ENCODE measurements around the gene ACAP3.

The ACAP3 gene

GRCh38 chr1:1354271-1355247 lies 46.8 kb upstream of the ACAP3 start:
- TF ChIP-seq OSR1 (CRISPR knock-in tag; IDR thresholded peaks at IDR 0.05) (no peak), GLIS3 (CRISPR knock-in tag; IDR thresholded peaks at IDR 0.05) (no peak), ZC3H10 (CRISPR knock-in tag; IDR thresholded peaks at IDR 0.05) (no peak), ZNF70 (CRISPR knock-in tag; IDR thresholded peaks at IDR 0.05) (no peak), ARNTL (CRISPR knock-in tag; IDR thresholded peaks at IDR 0.05; ENCODE audit: borderline replicate concordance, low read depth) (no peak), TOX (CRISPR knock-in tag; IDR thresholded peaks at IDR 0.05; ENCODE audit: borderline replicate concordance) (no peak), CREB5 (CRISPR knock-in tag; IDR thresholded peaks at IDR 0.05; ENCODE audit: low read depth) (no peak), ZNF565 (CRISPR knock-in tag; conservative IDR thresholded peaks at IDR 0.05; ENCODE audit: low read depth) (no peak), CSRNP3 (CRISPR knock-in tag; IDR thresholded peaks at IDR 0.05) (no peak), SNAI2 (CRISPR knock-in tag; IDR thresholded peaks at IDR 0.05) (no peak), CSDC2 (CRISPR knock-in tag; IDR thresholded peaks at IDR 0.05) (no peak), RARB (CRISPR knock-in tag; IDR thresholded peaks at IDR 0.05) (no peak), TCF4 (CRISPR knock-in tag; IDR thresholded peaks at IDR 0.05; ENCODE audit: borderline replicate concordance) (no peak), ZFP3 (CRISPR knock-in tag; IDR thresholded peaks at IDR 0.05) (no peak), ISL1 (CRISPR knock-in tag; IDR thresholded peaks at IDR 0.05) (no peak), PPARA (CRISPR knock-in tag; IDR thresholded peaks at IDR 0.05; ENCODE audit: borderline replicate concordance) (no peak), ZNF8 (CRISPR knock-in tag; IDR thresholded peaks at IDR 0.05) (no peak), TSHZ2 (CRISPR knock-in tag; IDR thresholded peaks at IDR 0.05) (no peak), ZFP30 (CRISPR knock-in tag; IDR thresholded peaks at IDR 0.05) (no peak)

GRCh38 chr1:1353389-1354151 lies 45.8 kb upstream of the ACAP3 start:
- TF ChIP-seq ESRRG (CRISPR knock-in tag; IDR thresholded peaks at IDR 0.05) (no peak), ZC3H10 (CRISPR knock-in tag; IDR thresholded peaks at IDR 0.05) (no peak)

More at GRCh38 chr1:1354271-1355247, 46.8 kb upstream of the ACAP3 start:
- peak; percentile 6; the same call in 1 of the 3 replicates for ATAC-seq

GRCh38 chr1:1352786-1353388 lies 45.2 kb upstream of the ACAP3 start:
- ATAC-seq: no peak

More at GRCh38 chr1:1353389-1354151, 45.8 kb upstream of the ACAP3 start:
- no peak for ATAC-seq

More at GRCh38 chr1:1352786-1353388, 45.2 kb upstream of the ACAP3 start:
- TF ChIP-seq SNAI2 (CRISPR knock-in tag; IDR thresholded peaks at IDR 0.05) (no peak), ESRRG (CRISPR knock-in tag; IDR thresholded peaks at IDR 0.05) (no peak), ZFP30 (CRISPR knock-in tag; IDR thresholded peaks at IDR 0.05) (no peak), CSRNP3 (CRISPR knock-in tag; IDR thresholded peaks at IDR 0.05) (no peak), PATZ1 (CRISPR knock-in tag; IDR thresholded peaks at IDR 0.05; ENCODE audit: borderline replicate concordance) (no peak)
